HG02943 (cell line): ENCODE measurements around the gene FGF22.

Experiments used
- ATAC-seq: cut with Tn5 transposase; IDR thresholded peaks from one replicate; pipeline ENCODE4 v1.9.1; 2021; ENCODE audit warnings: mild to moderate bottlenecking, low read depth, moderate library complexity; ENCODE audit not compliant: unreplicated experiment

FGF22 gene

DNA sequence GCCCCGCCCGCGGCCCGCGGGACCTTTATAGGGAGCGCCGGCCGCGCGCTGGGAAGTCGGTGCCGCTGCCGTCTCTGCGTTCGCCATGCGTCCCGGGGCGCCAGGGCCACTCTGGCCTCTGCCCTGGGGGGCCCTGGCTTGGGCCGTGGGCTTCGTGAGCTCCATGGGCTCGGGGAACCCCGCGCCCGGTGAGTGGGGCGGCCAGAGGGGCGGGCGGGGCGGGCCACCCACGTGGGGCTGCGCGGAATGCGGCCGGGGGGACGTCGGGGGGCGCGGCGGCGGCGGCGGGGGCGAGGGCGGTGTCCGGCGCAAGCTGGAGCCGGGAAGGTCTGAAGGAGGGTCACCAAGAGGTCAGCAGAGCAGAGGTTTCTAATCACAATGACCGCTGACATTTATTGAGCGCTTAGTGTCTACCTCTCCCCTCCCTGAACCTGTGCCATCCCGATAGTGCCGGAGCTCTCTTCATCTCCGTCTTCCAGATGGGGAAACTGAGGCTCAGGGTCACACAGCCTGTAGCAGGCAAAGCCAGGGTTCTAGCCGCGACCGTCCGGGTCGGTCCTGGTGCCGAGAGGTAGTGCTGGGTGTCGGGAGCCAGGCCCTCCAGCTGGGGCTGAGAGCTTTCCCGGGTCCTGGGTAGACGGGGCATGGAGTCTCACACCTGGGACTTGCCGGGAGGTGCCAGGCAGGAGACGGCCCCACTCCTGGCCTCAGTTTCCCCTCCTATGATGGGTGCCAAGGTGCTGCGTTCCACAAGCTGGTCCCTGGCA is 36.8 kb downstream of the FGF22 start, which contains the start of gene FSTL3:
Gene FSTL3 (plus strand): TSS at position 54 of the 767 bp plus-strand sequence. CDS start 32 bp downstream, at position 86.
- no peak for ATAC-seq

- ATAC-seq: no peak
Observed at GRCh38 chr19:677201-677600, 37.5 kb downstream of the FGF22 start.

- ATAC-seq: no peak
Observed at GRCh38 chr19:677601-678436, 38.1 kb downstream of the FGF22 start.

- ATAC-seq: no peak
Observed at GRCh38 chr19:678791-679388, 39.2 kb downstream of the FGF22 start.

GRCh38 chr19:679418-680286 is 40.0 kb downstream of the FGF22 start:
- no peak for ATAC-seq

- peak; percentile 66 for ATAC-seq
Observed at GRCh38 chr19:680287-681028, 40.8 kb downstream of the FGF22 start.

- ATAC-seq: no peak
Observed at GRCh38 chr19:681029-682019, 41.6 kb downstream of the FGF22 start.

- ATAC-seq: no peak
Observed at GRCh38 chr19:682678-683320, 43.1 kb downstream of the FGF22 start.

- ATAC-seq: no peak
Observed at GRCh38 chr19:685454-685931, 45.8 kb downstream of the FGF22 start.

DNA sequence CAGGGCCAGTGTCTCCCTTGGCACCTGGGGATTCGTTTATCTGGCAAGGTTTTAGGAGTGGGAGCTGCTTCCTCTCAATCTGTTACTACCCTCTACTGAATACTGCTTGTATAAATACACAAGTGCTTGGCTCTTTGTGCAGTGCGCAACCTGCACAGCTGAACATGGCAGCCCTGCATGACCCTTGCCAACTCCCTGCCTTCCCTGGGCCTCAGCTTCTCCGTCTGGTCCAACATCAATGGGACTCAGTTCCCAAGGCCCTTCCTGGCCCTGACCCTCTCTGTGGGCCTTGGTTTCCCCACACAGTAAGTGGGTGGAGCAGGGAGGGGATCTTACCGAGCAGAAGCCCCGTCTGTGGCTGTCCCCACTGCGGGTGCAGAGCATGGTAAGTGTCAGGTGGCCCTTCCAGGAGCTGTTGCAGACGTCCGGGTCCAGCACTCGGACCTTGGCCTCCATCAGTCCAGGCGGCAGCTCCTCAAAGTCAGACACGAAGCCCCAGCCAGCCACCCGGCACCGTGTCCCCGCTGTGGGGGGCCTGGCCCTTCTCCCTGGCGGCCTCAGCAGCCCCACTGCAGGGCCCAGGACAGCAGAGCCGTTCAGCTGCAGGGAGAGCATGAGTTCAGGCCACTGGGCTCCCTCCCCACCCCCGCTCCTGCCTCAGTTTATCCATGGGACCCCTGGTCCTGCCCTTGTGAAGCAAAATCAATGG is 47.1 kb downstream of the FGF22 start:
- ATAC-seq: no peak

DNA sequence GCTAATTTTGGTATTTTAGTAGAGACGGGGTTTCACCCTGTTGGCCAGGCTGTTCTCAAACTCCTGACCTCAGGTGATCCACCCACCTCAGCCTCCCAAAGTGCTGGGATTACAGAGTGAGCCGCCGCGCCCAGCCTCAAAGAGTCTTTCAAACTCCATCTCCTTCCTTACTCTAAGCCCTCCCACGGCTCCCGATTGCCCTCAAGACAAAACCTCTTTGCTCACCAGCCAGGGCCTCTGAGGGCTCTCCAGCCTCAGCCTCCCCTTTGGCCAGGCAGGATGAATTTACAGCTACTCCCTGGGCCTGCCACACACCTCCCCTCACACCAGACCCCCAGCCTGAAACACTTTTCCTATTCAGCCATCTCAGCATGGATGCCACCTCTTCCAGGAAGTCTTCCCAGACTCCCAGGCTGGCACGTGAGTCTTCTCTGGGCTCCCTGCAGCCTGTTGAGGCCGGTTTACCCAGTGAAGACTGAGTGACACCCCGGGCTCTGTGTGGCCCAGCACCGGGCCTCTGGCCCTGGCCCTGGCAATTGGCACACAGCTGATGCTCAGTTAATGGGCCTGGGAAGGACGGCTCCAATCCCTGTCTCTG is 48.0 kb downstream of the FGF22 start:
- ATAC-seq: no peak

- ATAC-seq: no peak
Observed at GRCh38 chr19:688214-688613, 48.5 kb downstream of the FGF22 start.

DNA sequence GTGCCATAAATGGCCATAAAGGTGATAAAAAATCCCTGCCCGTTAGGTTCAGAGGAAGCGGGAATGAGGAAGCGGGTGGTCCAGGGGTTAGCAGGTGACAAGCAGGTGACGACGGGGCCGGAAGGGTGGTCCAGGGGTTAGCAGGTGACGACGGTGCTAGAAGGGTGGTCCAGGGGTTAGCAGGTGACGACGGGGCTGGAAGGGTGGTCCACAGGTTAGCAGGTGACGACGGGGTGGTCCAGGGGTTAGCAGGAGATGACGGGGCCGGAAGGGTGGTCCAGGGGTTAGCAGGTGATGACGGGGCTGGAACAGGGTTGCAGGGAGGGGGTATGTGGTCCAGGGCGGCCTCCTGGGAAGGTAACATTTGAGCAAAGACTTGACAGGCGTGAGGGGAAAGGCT is 49.3 kb downstream of the FGF22 start:
- ATAC-seq: no peak

- no peak for ATAC-seq
Observed at GRCh38 chr19:690203-690602, 50.5 kb downstream of the FGF22 start.
